SK-N-SH (cell line): ENCODE measurements around the gene EXOC6B. TPM values are rescaled to one million over a fixed set of nuclear protein-coding genes. Genes with fewer than 3 reads are reported as not detected.
A peak's percentile ranks its signal among the peaks of the same experiment; 100 is the strongest.

Source experiments
- CTCF ChIA-PET: fragments of 300-600, 350-600 bp; formaldehyde crosslinking; extraction: SDS; loops from one replicate; lab custom pipeline; 2021; lab: Yijun Ruan, JAX
- POLR2A ChIA-PET: fragments of 350-600 bp; sonication (Branson Sonifier 250); formaldehyde crosslinking; extraction: SDS; loops from one replicate; lab custom pipeline; 2020; ENCODE audit warnings: antibody characterized with exemption, inconsistent platforms; lab: Yijun Ruan, JAX
- DNase-seq: peaks from one replicate; pipeline ENCODE4 v3.0.0; 2012
- H2AFZ ChIP-seq: fragments of 200-600 bp; sonication (generic); 2 replicates; pipeline ENCODE4 v1.8.1; 2016; ENCODE audit warnings: antibody characterized with exemption, mild to moderate bottlenecking, low read depth
- H3F3A ChIP-seq: fragments of 200-600 bp; sonication (generic); replicated peaks from 2 replicates; pipeline ENCODE3; 2016; ENCODE audit warnings: antibody characterized with exemption, mild to moderate bottlenecking; ENCODE audit not compliant: insufficient read depth
- H3K27ac ChIP-seq, 2 experiments: fragments of 200-500 bp in 1 of 2; fragments of 200-600 bp in 1 of 2; sonication (Bioruptor generic) in 1 of 2; sonication (generic), shearing (Covaris generic) in 1 of 2; 2 replicates each; pipeline versions ENCODE4 v1.5.1 to v1.6.1; 2014 to 2016; ENCODE audit warnings: low read depth in 2 of 2, inconsistent platforms in 1 of 2, low read length in 1 of 2, mild to moderate bottlenecking in 1 of 2, mixed read lengths in 1 of 2
- H3K27me3 ChIP-seq: fragments of 200-600 bp; sonication (generic), shearing (Covaris generic); 2 replicates; pipeline ENCODE4 v1.6.1; 2016; ENCODE audit warnings: mixed run types; ENCODE audit not compliant: insufficient read depth
- H3K36me3 ChIP-seq, 2 experiments: fragments of 200-500 bp in 1 of 2; fragments of 200-600 bp in 1 of 2; sonication (Bioruptor generic) in 1 of 2; sonication (generic) in 1 of 2; replicated peaks in 1 of 2; 2 replicates each; pipeline versions ENCODE3 to v1.5.1; 2014 to 2016; ENCODE audit warnings: low read length in 1 of 2, mild to moderate bottlenecking in 1 of 2; ENCODE audit not compliant: insufficient read depth in 2 of 2, control insufficient read depth in 1 of 2
- H3K4me1 ChIP-seq, 2 experiments: fragments of 200-500 bp in 1 of 2; fragments of 200-600 bp in 1 of 2; sonication (Bioruptor generic) in 1 of 2; sonication (generic), shearing (Covaris generic) in 1 of 2; 2 replicates each; pipeline versions ENCODE4 v1.5.1 to v1.6.1; 2014 to 2016; ENCODE audit warnings: low read depth in 1 of 2, low read length in 1 of 2, mixed run types in 1 of 2; ENCODE audit not compliant: insufficient read depth in 2 of 2, control insufficient read depth in 1 of 2
- H3K4me2 ChIP-seq: fragments of 200-600 bp; sonication (generic), shearing (Covaris generic); 2 replicates; pipeline ENCODE4 v1.6.1; 2017; ENCODE audit warnings: mixed run types
- H3K4me3 ChIP-seq, 2 experiments: fragments of 200-500 bp in 1 of 2; fragments of 200-600 bp in 1 of 2; sonication (Bioruptor generic) in 1 of 2; sonication (generic), shearing (Covaris generic) in 1 of 2; 2 replicates each; pipeline versions ENCODE4 v1.5.1 to v1.8.1; 2014 to 2016; ENCODE audit warnings: low read depth in 2 of 2, inconsistent platforms in 1 of 2, low read length in 1 of 2, mild to moderate bottlenecking in 1 of 2, mixed read lengths in 1 of 2, moderate library complexity in 1 of 2
- H3K79me2 ChIP-seq: fragments of 200-600 bp; sonication (generic); 2 replicates; pipeline ENCODE4 v1.8.1; 2017; ENCODE audit warnings: mild to moderate bottlenecking; ENCODE audit not compliant: insufficient read depth
- H3K9ac ChIP-seq: fragments of 200-600 bp; sonication (generic); 2 replicates; pipeline ENCODE4 v1.6.1; 2017; ENCODE audit warnings: mixed run types
- H3K9me2 ChIP-seq: fragments of 200-600 bp; sonication (generic); 2 replicates; pipeline ENCODE4 v1.6.1; 2017; ENCODE audit warnings: mixed run types
- H3K9me3 ChIP-seq: fragments of 200-600 bp; sonication (generic); 2 replicates; pipeline ENCODE4 v1.6.1; 2017; ENCODE audit warnings: mixed run types, mild to moderate bottlenecking, moderate library complexity
- H4K20me1 ChIP-seq: fragments of 200-600 bp; sonication (generic); 2 replicates; pipeline ENCODE4 v1.6.1; 2017; ENCODE audit warnings: mild to moderate bottlenecking, mixed run types; ENCODE audit not compliant: insufficient read depth
- CHD2 ChIP-seq: fragments of 150-350 bp; IDR thresholded peaks from 2 replicates; pipeline ENCODE4 v1.6.1; 2018; ENCODE audit warnings: low read length; ENCODE audit not compliant: partially characterized antibody
- CTCF ChIP-seq: fragments of 200-600 bp; sonication (generic); IDR thresholded peaks from 2 replicates; pipeline ENCODE4 v1.6.1; 2017; ENCODE audit warnings: antibody characterized with exemption, mild to moderate bottlenecking, moderate library complexity
- EP300 ChIP-seq, 2 experiments: IDR thresholded peaks; 2 replicates each; pipeline versions ENCODE4 v1.4.0 to v1.6.1; 2012; ENCODE audit warnings: borderline replicate concordance in 1 of 2, low read depth in 1 of 2, low read length in 1 of 2
- FOXJ3 ChIP-seq: sonication (generic); formaldehyde crosslinking; IDR thresholded peaks from 2 replicates; pipeline ENCODE4 v1.5.1; 2020; ENCODE audit warnings: mild to moderate bottlenecking, missing genetic modification reagents
- FOXM1 ChIP-seq: IDR thresholded peaks from 2 replicates; pipeline ENCODE4 v1.4.0; 2012; ENCODE audit warnings: low read depth, mild to moderate bottlenecking
- MEF2A ChIP-seq: IDR thresholded peaks from 2 replicates; pipeline ENCODE4 v1.4.0; 2012; ENCODE audit warnings: low read depth, borderline replicate concordance
- PBX3 ChIP-seq: IDR thresholded peaks from 2 replicates; pipeline ENCODE4; 2012
- RAD21 ChIP-seq: IDR thresholded peaks from 2 replicates; pipeline ENCODE4 v1.6.1; 2012; ENCODE audit warnings: mild to moderate bottlenecking, low read length
- RCOR1 ChIP-seq: fragments of 150-350 bp; IDR thresholded peaks from 2 replicates; pipeline ENCODE4 v1.6.1; 2017; ENCODE audit warnings: antibody characterized with exemption, low read length
- REST ChIP-seq: IDR thresholded peaks from 2 replicates; pipeline ENCODE4 v1.6.1; 2012; ENCODE audit warnings: mild to moderate bottlenecking, low read depth, low read length, moderate library complexity
- SMC3 ChIP-seq: IDR thresholded peaks from 2 replicates; pipeline ENCODE4 v1.6.1; 2012; ENCODE audit warnings: low read depth, low read length, improper control_type of control experiment
- TAF1 ChIP-seq: IDR thresholded peaks from 2 replicates; pipeline ENCODE4 v1.6.1; 2012; ENCODE audit warnings: low read depth, mild to moderate bottlenecking, low read length, moderate library complexity, borderline replicate concordance
- TCF12 ChIP-seq: IDR thresholded peaks from 2 replicates; pipeline ENCODE4 v1.4.0; 2012
- WGBS: methylation state at CpG from one replicate; pipeline ENCODE4 v1.1.6; 2017; ENCODE audit warnings: low lambda C conversion rate; 5-methylcytosine and 5-hydroxymethylcytosine counted together
- polyA plus RNA-seq, 3 experiments: library from polyadenylated mRNA; depleted of rRNA; stranded (reverse); fragments of >200 nt; gene quantifications; 2 replicates each; pipeline ENCODE4 v1.2.3, GENCODE V29; 2012
- TF ChIP-seq, protein P1 (sequence below): IDR thresholded peaks from 2 replicates; pipeline ENCODE4 v1.4.0; 2012; ENCODE audit warnings: low read depth, borderline replicate concordance

EXOC6B gene
- polyA plus RNA-seq, 1 of the 3 experiments (the other 2 are of a cell fraction), result 7.4 TPM

DNA sequence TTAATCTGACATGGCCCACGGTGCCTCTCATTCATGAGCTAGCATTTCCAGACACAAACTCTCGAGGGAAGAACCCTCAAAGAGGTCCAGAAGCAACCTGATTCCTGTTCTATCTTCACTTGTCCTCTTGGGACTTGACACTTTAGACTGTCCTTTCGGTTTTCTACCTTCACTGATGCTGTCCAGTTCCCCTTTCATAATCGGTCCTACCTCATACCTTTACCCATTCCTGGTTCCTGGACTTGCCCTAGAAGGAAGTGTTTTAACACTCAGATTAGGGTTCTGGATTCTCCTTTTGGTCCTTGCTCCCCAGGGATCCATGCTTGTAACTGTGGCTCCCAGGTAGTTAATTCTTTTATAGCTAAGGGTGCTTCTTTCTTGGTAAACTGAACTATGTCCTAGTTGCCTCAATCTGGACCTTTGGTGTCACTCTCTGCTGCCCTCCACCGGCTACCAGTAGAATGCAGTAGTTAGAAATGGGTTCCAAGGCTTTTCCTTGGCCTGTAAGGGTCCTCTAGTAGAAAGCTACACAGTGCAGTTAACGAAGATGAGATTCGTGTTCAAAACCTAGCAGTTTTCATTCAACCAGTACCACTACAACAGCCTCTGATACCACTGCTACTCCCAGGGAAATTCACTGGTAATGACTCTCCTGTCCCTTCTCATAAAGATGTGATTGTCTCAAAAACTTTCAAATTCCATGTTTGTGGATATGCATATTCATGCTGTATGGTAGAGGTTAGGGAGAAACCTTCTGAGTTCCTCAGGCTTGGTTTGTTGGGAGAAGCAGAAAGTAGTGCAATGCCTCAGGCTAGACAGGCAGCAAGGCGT lies 500.0 kb downstream of the EXOC6B start:
- Histone ChIP-seq H3K79me2 (no peaks in the 10 kb centered on the region), H2AFZ (no peak overlapping the region), H3K9me2 (no peaks in the 10 kb centered on the region), H3K9ac (no peak overlapping the region), H3K27ac (no peak overlapping the region), H4K20me1 (no peaks in the 10 kb centered on the region), H3K36me3 (peaks cover 0 to 6% of the 10 kb centered on the region in 2 experiments), H3K4me3 (no peak overlapping the region), H3K4me2 (no peak overlapping the region), H3K27me3 (no peaks in the 10 kb centered on the region), H3K9me3 (no peaks in the 10 kb centered on the region), H3K4me1 (no peaks in the 10 kb centered on the region), H3F3A (no peaks in the 10 kb centered on the region)
- POLR2A ChIA-PET, result no interaction called here
- peak; percentile 37 for TF ChIP-seq RAD21
- peak; percentile 25 for TF ChIP-seq SMC3
- TF ChIP-seq, protein P1, sequence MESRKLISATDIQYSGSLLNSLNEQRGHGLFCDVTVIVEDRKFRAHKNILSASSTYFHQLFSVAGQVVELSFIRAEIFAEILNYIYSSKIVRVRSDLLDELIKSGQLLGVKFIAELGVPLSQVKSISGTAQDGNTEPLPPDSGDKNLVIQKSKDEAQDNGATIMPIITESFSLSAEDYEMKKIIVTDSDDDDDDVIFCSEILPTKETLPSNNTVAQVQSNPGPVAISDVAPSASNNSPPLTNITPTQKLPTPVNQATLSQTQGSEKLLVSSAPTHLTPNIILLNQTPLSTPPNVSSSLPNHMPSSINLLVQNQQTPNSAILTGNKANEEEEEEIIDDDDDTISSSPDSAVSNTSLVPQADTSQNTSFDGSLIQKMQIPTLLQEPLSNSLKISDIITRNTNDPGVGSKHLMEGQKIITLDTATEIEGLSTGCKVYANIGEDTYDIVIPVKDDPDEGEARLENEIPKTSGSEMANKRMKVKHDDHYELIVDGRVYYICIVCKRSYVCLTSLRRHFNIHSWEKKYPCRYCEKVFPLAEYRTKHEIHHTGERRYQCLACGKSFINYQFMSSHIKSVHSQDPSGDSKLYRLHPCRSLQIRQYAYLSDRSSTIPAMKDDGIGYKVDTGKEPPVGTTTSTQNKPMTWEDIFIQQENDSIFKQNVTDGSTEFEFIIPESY, result no peak
- peak; percentile 56 for TF ChIP-seq CTCF
- CTCF ChIA-PET, result interaction anchor here (1.0 to 2.0 kb wide), 3 partner anchors 9 to 401 kb away, joined by 3 to 7 read pairs (median 5); no protein-coding TSS in a partner anchor
- WGBS, result 62% methylated on average over 8 of the region's 8 CpGs
- no peak for DNase-seq

DNA sequence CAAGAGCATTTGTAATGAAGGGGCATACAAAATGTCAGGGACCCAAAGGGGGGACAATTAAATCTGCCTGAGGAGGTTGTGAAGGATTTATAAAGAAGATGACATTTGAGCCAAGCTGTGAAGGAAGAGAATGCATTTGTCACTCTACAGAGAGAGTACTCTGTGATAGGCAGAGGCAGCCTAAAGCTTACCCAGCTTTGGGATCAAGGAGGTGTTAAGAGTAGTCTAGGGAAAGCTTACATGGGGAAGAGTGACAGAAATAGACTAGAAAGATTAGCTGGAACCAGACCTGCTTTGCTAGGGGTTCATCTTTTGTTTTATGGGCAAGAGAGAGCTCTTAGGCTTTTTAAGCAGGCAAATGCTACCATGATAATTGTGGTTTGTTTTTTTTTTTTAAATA lies 509.1 kb downstream of the EXOC6B start:
- no peak for DNase-seq
- POLR2A ChIA-PET, result no interaction called here
- Histone ChIP-seq H3K27me3 (no peaks in the 10 kb centered on the region), H3K9me2 (no peaks in the 10 kb centered on the region), H4K20me1 (no peaks in the 10 kb centered on the region), H3F3A (no peaks in the 10 kb centered on the region), H3K4me3 (no peak overlapping the region), H2AFZ (no peak overlapping the region), H3K36me3 (peaks cover 0 to 3% of the 10 kb centered on the region in 2 experiments), H3K4me2 (no peak overlapping the region), H3K79me2 (no peaks in the 10 kb centered on the region), H3K9me3 (no peaks in the 10 kb centered on the region), H3K9ac (no peak overlapping the region), H3K4me1 (no peaks in the 10 kb centered on the region), H3K27ac (no peak overlapping the region)
- CTCF ChIA-PET, result interaction anchor here (2.1 kb wide), 1 partner anchor 9 kb away, joined by 7 read pairs; no protein-coding TSS in a partner anchor
- TF ChIP-seq MEF2A (no peak), RAD21 (no peak), REST (no peak), RCOR1 (no peak), CHD2 (no peak), TCF12 (no peak), FOXJ3 (CRISPR knock-in tag) (no peak), PBX3 (no peak), TAF1 (no peak), CTCF (no peak), FOXM1 (no peak), EP300 (IDR thresholded peaks at IDR 0.05; ENCODE audit: borderline replicate concordance in 1 of 2, low read depth in 1 of 2, low read length in 1 of 2) (no peak)
